Measurements from ENCODE around the gene CD164L2. TPM values are rescaled to one million over a fixed set of nuclear protein-coding genes. Genes with fewer than 3 reads are reported as not detected.
"Not testable (repeated sequence)": the region's sequence is repeated elsewhere in the genome, so short reads cannot be mapped to it uniquely, and the experiment has no call there.

The CD164L2 gene
- total RNA-seq, 1 donor from 2014 or later: 0.16 TPM

- Mint-ChIP-seq H3K27me3 (no peaks in the 10 kb centered on the region), H3K9me3 (no peaks in the 10 kb centered on the region), H3K36me3 (ENCODE audit: low read depth) (peaks cover 88% of the 10 kb centered on the region), H3K4me3 (no peak overlapping the region), H3K4me1 (peaks cover 44% of the 10 kb centered on the region), H3K27ac (peak overlapping the region; percentile 53)
- ChIA-PET POLR2A (interaction anchor here (0.8 to 1.6 kb wide), 2 partner anchors 113 to 143 kb away, joined by 3 to 6 read pairs; no protein-coding TSS in a partner anchor), CTCF (interaction anchor here (0.7 to 1.0 kb wide), 3 partner anchors 9 to 256 kb away, joined by 3 to 6 read pairs (median 4); no protein-coding TSS in a partner anchor)
- DNase-seq (no peak), ATAC-seq (ENCODE audit: low read depth) (no peak)
- intact Hi-C loops (cut with micrococcal nuclease): no loop called here
- no peak for TF ChIP-seq CTCF (IDR thresholded peaks at IDR 0.05)
Measured at GRCh38 chr1:27413004-27413403, 29.9 kb upstream of the CD164L2 start.

GRCh38 chr1:27412502-27412901 is 29.4 kb upstream of the CD164L2 start:
- TF ChIP-seq CTCF (IDR thresholded peaks at IDR 0.05): no peak
- POLR2A ChIA-PET: interaction anchor here (1.6 kb wide), 1 partner anchor 113 kb away, joined by 3 read pairs; no protein-coding TSS in a partner anchor
- Mint-ChIP-seq H3K27ac (peak overlapping the region; percentile 53), H3K9me3 (no peaks in the 10 kb centered on the region), H3K4me1 (peaks cover 44% of the 10 kb centered on the region), H3K36me3 (ENCODE audit: low read depth) (peaks cover 91% of the 10 kb centered on the region), H3K27me3 (no peaks in the 10 kb centered on the region), H3K4me3 (no peak overlapping the region)
- DNase-seq (no peak), ATAC-seq (ENCODE audit: low read depth) (no peak)
- CTCF ChIA-PET: interaction anchor here (0.7 to 1.0 kb wide), 2 partner anchors 33 to 257 kb away, joined by 3 to 6 read pairs; no protein-coding TSS in a partner anchor
- intact Hi-C loops (cut with micrococcal nuclease): no loop called here

GRCh38 chr1:27410709-27411108 is 27.6 kb upstream of the CD164L2 start:
- POLR2A ChIA-PET: no interaction called here
- intact Hi-C loops (cut with micrococcal nuclease): no loop called here
- TF ChIP-seq CTCF (IDR thresholded peaks at IDR 0.05): no peak
- H3K27me3 Mint-ChIP-seq: no peaks in the 10 kb centered on the region
- H3K27ac Mint-ChIP-seq: peak overlapping the region; percentile 25
- DNase-seq (no peak), ATAC-seq (ENCODE audit: low read depth) (no peak)
- no peak overlapping the region for H3K4me3 Mint-ChIP-seq
- CTCF ChIA-PET: interaction anchor here (0.8 to 1.2 kb wide), 2 partner anchors 78 to 198 kb away, joined by 3 read pairs; no protein-coding TSS in a partner anchor
- no peaks in the 10 kb centered on the region for H3K9me3 Mint-ChIP-seq
- H3K4me1 Mint-ChIP-seq: peaks cover 42% of the 10 kb centered on the region
- peaks cover 86% of the 10 kb centered on the region for H3K36me3 Mint-ChIP-seq (ENCODE audit: low read depth)

GRCh38 chr1:27409669-27410068 is 26.5 kb upstream of the CD164L2 start:
- intact Hi-C loops (cut with micrococcal nuclease): no loop called here
- H3K36me3 Mint-ChIP-seq (ENCODE audit: low read depth): peaks cover 76% of the 10 kb centered on the region
- H3K27me3 Mint-ChIP-seq: no peaks in the 10 kb centered on the region
- no peak for ATAC-seq (ENCODE audit: low read depth)
- no peak for TF ChIP-seq CTCF (IDR thresholded peaks at IDR 0.05)
- CTCF ChIA-PET: no interaction called here
- DNase-seq: no peak
- H3K27ac Mint-ChIP-seq: peak overlapping the region; percentile 41
- POLR2A ChIA-PET: interaction anchor here (0.7 kb wide), 1 partner anchor 241 kb away, joined by 3 read pairs; no protein-coding TSS in a partner anchor
- no peak overlapping the region for H3K4me3 Mint-ChIP-seq
- peaks cover 39% of the 10 kb centered on the region for H3K4me1 Mint-ChIP-seq
- H3K9me3 Mint-ChIP-seq: no peaks in the 10 kb centered on the region

GRCh38 chr1:27408151-27408550 is 25.0 kb upstream of the CD164L2 start:
- Mint-ChIP-seq H3K4me3 (no peak overlapping the region), H3K27ac (peak overlapping the region; percentile 70), H3K36me3 (ENCODE audit: low read depth) (peaks cover 61% of the 10 kb centered on the region), H3K9me3 (no peaks in the 10 kb centered on the region), H3K27me3 (no peaks in the 10 kb centered on the region), H3K4me1 (peaks cover 54% of the 10 kb centered on the region)
- intact Hi-C loops (cut with micrococcal nuclease): no loop called here
- DNase-seq (no peak), ATAC-seq (ENCODE audit: low read depth) (no peak)
- no peak for TF ChIP-seq CTCF (IDR thresholded peaks at IDR 0.05)
- POLR2A ChIA-PET: interaction anchor here (0.7 to 0.8 kb wide), 2 partner anchors 15 to 33 kb away, joined by 3 to 5 read pairs; no protein-coding TSS in a partner anchor
- CTCF ChIA-PET: no interaction called here

- H3K4me3 Mint-ChIP-seq: peak overlapping the region; percentile 28
- POLR2A ChIA-PET: interaction anchor here (1.4 to 2.5 kb wide), 2 partner anchors 10 to 252 kb away, joined by 5 to 7 read pairs; no protein-coding TSS in a partner anchor
- peaks cover 62% of the 10 kb centered on the region for H3K4me1 Mint-ChIP-seq
- intact Hi-C loops (cut with micrococcal nuclease); CTCF ChIA-PET; H3K9me3 Mint-ChIP-seq; DNase-seq; H3K27me3 Mint-ChIP-seq: not testable (repeated sequence)
- peak overlapping the region; percentile 87 for H3K27ac Mint-ChIP-seq
- peak; percentile 51 for ATAC-seq (ENCODE audit: low read depth)
- H3K36me3 Mint-ChIP-seq (ENCODE audit: low read depth): peaks cover 49% of the 10 kb centered on the region
Measured at GRCh38 chr1:27406791-27407190, 23.7 kb upstream of the CD164L2 start.

Data from activated B cell treated with CpG ODN at 0.5 μM for 24 hours (primary cell).